ENCODE measurements around the gene BBX.

DNA sequence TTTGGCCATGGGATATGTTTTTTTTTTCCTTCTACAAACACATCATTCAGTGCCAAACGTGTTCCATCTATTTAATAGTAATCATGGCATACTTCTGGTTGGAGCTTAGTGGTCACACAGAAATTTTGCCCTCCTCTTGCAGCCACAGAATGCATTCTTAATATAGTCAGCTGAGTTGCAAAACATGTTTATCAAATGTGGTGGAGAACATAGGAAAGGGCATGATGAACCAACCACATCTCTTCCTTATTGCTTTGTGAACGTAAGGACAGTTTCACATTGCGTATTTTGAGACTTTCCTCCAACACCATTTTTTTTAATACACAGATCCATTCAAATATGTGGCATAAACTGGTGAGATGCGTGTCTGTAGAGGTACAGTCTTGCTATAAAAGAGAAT, 106.8 kb downstream of the BBX start:
- no peak for TF ChIP-seq GATA3 (IDR thresholded peaks at IDR 0.05; ENCODE audit: low read depth, low read length)
- no peak for TF ChIP-seq GATA2 (IDR thresholded peaks at IDR 0.05; ENCODE audit: low read depth, low read length)
